Stimulated activated CD4-positive, alpha-beta T cell treated with anti-CD3 and anti-CD28 coated beads, Interleukin-15, amount 100 ng/mL, for 24 hours (primary cell): ENCODE data around the gene KIF26B.
"Not testable (repeated sequence)": the region's sequence is repeated elsewhere in the genome, so short reads cannot be mapped to it uniquely, and the experiment has no call there.

Source experiments
- DNase-seq: peaks from one replicate; pipeline ENCODE4 v3.0.0-alpha.2; 2020

Gene KIF26B

DNA sequence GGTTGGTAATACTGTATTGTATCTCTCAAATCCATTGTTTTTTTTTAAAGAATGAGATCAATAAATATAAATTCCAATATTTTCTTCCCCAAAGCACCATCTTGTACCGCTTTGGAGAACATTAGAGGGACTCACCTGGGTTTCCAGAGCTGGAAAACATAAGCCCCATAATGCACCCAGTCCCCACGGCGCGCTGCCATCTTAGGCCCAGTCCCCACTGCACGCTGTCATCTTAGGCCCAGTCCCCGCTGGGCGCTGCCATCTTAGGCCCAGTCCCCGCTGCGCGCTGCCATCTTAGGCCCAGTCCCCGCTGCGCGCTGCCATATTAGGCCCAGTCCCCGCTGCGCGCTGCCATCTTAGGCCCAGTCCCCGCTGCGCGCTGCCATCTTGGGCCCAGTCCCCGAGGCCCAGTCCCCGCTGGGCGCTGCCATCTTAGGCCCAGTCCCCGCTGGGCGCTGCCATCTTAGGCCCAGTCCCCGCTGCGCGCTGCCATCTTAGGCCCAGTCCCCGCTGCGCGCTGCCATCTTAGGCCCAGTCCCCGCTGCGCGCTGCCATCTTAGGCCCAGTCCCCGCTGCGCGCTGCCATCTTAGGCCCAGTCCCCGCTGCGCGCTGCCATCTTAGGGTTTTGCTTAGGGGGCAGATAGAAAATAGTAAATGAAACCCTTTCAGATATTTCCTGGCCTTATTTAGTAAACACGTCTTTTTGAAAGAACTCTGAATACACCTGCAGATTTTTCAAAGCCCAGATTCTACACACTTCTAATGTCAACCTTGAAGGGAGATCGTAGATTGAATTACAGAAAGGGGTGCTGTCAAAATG lies 518.3 kb downstream of the KIF26B start:
- DNase-seq, result not testable (repeated sequence)

DNA sequence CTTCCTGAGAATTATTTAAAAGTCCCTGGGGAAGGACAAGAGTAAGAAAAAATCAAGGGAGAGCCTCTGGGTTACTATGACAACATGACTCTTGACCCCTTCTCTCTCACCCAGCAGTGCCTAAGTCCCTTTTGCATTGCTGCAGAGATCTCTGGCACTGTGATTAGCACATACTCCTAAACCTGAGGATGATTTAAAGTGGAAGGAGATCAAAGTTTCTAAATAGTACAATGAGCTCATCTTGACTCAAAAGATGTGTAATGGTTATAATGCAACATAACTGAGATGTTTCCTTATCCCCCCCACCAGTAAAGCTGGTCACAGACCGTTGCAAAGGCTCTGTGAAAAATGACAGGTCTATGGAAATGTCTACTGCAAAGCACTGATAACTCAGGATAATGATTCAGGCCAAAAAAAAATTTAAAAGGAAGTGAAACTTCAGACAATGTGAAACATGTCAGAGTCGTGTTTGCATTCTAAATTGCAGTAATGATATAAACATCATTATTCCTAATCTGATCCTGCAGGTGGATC lies 519.2 kb downstream of the KIF26B start:
- DNase-seq, result no peak

DNA sequence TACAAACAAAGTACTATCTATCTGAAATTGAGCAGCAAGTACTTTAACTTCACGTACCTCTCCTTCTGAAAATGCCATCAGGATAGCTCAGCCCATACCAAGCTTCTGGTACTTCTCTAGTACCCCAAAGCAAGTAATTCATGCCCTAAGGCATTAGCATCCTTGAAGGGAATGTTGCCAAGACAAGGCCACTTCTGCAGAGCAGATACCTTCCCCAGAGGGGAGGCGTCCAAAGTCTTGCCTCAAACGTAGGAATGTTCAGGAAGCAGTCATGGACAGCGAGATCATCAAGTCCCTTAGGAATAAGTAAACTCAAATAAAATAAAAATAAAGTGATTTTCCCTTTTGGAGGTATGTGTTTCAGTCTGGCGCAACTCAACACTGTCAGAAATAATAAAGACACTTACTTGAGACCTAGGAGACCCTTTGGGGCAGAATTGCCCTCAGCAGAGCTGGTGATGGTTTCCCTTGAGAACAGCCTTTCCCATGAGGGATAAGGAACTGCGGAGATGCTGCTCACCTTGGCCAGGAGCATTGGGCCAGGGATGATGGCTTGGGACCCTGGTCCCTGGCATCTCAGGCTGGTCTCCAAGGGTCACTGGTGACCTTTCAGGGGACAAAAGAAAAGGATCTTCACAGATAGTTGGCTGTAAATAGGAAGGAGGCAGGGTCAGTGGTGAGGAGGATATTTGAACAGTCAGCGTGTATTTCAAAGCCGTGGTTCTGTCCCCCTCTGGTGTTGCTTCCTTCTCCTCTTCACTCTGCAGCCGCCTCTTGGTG lies 522.9 kb downstream of the KIF26B start:
- DNase-seq, result no peak

DNA sequence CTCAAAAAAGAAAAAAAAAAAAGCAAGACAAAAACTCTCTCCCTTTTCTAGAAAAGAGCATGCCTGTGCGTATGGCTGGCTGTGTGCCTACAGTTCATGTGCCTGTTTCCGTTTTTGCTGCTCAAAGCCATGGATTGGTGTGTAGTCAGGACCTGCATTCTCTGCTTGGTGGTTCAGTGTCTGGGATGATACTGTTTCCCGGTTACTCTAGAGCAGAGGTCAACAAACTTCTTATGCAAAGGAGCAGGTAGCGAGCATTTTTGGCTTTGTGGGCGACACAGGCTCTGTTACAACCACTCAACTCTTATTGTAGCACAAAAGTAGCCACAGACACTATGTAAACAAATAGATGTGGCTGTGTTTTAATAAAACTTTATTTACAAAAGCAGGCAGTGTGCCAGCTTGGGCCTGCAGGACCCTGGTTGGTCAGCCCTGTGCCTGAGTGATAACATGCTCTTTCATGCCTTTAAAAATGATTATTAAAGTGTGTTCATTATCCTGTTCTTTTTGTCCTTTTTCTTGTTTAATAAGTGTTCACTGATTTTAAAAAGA lies 524.2 kb downstream of the KIF26B start:
- no peak for DNase-seq

DNA sequence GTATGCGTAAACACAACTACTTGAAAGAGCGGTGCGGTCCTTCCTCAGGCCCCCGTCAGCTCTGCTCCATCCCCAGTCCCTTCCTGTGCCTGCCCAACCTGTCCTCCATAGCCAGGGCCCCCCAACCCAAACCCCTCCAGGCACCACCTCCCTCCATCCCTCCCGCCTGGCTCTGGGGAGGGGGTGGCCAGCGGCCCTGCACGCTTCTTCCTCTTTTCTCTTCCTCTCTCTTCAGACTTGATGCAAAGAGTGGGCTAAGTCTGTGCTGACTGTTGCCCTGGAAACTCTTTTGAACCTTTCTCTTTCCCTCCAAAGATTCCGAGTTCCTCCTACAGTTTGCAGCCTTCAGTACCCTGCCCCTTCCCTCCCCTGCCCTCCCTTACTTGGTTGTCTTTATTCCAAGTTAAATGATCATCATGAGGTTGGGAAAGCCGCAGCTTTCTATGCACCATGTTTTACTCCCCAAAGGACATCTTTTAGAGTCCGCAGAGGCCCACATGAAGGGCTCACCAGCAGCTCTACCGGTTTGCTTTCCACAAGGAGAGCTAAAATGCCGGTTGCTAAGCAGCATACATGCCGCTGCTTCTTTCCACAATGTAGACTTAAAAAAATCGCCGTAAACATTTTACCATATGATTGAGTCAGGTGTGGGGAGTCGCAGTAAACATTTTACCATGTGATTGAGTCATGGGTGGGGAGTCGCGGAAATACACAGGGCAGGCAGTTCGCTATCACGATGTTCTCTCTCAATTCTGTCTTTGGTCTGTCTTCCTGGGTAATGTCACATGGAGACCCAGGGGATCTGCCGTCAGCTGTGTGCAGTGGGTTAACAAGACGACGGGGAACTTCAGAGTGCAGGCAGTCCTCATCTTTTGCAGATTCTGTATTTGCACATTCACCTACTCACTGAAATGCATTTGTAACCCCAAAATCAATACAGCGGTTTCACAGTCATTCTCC lies 525.3 kb downstream of the KIF26B start:
- no peak for DNase-seq

DNA sequence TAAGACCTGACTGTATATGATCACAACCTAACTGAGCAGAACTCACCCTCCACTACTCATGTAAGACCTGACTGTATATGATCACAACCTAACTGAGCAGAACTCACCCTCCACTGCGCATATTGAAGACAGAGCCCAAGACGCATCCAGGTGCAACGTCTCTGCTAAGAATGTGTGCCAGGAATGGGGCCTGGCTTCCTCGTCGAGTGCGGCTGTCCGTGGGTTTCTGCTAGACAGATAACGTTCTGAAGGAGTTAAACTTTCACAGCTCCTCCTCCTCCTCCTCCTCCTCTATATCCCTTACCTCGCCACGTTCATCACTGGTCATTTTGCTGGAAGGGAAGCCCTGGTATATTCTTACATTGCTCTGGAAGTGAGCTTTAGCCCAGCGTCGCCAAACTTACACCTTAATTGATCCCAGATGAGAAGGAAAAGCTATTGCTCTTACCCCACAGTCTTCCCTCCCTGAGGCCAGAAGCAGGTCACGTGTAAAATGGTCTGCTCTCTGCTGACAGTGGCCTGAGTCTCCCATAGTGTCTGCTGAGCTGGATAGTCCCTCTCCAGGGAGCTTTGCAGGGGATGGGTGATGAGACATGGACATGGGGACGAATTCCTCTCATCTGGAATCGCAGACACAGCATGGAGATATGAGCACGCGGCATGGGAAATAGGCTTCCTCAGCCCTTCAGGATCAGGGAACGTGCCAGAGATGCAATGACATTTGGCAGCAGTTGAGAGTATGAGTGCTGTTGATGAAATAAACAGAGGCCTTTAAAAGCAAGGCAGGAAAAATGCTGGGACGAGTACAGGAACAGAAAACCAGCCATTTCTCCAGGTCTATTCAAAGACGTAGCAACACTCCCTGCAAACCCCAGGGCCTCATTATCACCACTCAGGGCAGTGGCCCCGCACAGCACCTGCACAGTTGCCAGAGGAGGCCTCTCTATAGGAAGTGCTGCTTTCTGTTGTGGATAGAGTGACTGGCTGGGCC lies 528.1 kb downstream of the KIF26B start:
- DNase-seq, result no peak

DNA sequence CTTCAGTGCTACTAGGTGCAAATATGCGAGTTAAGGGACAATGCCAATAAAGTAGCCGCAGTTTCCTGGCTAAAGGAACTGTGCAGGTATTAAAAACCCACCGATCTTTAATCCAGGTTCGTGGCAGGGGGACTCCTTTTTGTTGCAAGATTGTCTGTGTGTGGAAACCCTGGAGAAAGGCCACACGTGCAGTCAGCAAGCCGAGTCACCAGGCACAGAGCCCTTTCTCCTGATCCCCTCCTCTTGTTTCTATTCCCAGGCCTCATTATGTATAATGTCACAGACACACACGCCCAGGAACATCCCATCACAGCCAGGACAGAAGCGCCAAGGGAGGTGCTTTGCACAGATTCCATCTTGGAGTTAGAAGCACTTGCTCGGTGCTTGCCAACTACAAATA lies 528.9 kb downstream of the KIF26B start:
- no peak for DNase-seq

DNA sequence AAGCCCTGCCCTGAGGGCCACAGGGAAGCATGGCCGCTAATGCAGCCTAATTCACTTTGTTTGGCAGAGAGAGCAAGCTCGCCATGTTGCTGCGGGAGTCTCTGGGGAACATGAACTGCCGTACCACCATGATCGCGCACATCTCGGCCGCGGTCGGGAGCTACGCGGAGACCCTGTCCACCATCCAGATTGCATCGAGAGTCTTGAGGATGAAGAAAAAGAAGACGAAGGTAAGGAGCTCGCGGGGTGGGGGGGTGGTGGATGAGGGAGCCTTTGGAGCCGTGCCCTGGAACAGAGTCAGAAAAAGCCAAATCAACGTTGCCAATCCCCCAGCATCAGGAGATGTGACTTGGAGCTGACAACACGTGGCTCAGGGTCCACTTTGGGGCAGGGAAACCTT lies 529.4 kb downstream of the KIF26B start:
- no peak for DNase-seq

DNA sequence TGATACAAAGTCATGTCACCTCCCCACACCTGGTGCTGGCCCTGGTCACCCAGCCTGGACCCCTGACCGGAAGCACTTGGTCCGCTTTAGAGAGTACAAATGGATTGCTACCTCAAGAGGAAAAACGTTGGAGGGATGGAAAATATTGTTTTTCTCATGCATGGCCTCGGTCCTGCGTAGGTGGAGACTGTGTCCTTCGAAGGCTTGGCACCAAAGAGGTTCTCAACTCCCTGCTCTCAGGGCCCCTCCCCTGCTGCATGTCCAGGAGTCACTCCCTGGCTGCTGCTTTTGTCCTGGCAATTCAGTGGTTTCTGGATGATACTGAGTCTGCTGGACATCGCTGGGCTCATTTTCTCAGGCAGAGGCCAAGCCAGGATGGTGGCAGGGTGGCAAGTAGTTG lies 529.8 kb downstream of the KIF26B start:
- no peak for DNase-seq

DNA sequence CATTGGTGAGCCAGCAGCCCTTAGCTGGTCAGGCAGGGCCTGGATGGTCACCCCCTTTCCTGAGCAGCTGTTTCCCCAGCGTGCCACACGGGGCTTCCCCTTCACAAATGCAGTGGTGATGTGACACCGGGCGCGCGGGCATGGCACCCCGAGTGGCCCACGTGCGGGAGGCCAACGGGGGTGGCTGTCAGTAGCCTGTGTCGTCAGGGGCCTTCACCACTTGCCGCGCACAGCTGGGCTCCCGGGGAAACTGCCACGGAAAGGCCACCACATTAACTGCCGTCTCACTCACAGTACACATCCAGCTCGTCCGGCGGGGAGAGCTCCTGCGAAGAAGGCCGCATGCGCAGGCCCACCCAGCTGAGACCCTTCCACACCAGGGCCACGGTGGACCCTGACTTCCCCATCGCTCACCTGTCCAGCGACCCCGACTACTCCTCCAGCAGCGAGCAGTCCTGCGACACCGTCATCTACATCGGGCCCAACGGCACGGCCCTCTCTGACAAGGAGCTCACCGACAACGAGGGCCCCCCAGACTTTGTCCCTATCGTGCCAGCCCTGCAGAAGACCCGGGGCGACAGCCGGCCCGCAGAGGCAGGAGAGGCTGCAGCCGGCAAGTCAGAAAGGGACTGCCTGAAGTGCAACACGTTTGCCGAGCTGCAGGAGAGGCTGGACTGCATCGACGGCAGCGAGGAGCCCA lies 530.5 kb downstream of the KIF26B start:
- no peak for DNase-seq

DNA sequence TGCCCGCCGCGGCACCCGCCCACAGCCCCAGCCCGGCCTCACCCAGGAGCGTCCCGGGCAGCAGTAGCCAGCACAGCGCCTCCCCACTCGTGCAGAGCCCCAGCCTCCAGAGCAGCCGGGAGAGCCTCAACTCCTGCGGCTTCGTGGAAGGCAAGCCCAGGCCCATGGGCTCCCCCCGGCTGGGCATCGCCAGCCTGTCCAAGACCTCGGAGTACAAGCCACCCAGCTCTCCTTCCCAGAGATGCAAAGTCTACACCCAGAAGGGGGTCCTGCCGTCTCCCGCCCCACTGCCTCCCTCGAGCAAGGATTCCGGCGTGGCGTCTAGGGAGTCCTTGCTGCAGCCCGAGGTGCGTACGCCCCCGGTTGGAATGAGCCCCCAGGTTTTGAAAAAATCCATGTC lies 531.2 kb downstream of the KIF26B start:
- no peak for DNase-seq

DNA sequence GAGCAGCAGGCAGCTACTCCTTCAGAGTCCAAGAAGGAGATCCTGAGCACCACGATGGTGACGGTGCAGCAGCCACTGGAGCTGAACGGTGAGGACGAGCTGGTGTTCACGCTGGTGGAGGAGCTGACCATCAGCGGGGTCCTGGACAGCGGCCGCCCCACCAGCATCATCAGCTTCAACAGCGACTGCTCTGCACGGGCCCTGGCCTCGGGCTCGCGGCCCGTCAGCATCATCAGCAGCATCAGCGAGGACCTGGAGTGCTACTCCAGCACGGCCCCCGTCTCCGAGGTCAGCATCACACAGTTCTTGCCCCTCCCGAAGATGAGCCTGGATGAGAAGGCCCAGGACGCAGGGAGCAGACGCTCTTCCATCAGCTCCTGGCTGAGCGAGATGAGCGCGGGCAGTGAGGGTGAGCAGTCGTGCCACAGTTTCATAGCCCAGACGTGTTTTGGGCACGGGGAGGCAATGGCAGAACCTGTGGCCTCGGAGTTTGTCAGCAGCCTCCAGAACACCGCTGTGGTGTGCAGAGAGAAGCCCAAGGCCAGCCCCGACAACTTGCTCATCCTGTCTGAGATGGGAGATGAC lies 531.8 kb downstream of the KIF26B start:
- no peak for DNase-seq

DNA sequence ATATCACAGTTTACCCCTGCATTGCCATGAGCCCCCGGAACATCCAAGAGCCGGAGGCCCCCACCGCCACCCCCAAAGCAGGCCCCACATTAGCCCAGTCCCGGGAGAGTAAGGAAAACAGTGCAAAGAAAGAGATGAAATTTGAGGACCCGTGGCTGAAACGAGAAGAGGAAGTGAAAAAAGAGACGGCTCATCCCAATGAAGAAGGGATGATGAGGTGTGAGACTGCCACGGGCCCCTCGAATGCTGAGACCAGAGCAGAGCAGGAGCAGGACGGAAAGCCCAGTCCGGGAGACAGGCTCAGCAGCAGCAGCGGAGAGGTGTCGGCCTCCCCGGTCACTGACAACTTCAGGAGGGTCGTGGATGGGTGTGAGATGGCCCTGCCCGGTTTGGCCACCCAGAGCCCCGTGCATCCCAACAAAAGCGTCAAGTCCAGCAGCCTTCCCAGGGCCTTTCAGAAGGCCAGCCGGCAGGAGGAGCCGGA lies 532.4 kb downstream of the KIF26B start:
- DNase-seq, result no peak

DNA sequence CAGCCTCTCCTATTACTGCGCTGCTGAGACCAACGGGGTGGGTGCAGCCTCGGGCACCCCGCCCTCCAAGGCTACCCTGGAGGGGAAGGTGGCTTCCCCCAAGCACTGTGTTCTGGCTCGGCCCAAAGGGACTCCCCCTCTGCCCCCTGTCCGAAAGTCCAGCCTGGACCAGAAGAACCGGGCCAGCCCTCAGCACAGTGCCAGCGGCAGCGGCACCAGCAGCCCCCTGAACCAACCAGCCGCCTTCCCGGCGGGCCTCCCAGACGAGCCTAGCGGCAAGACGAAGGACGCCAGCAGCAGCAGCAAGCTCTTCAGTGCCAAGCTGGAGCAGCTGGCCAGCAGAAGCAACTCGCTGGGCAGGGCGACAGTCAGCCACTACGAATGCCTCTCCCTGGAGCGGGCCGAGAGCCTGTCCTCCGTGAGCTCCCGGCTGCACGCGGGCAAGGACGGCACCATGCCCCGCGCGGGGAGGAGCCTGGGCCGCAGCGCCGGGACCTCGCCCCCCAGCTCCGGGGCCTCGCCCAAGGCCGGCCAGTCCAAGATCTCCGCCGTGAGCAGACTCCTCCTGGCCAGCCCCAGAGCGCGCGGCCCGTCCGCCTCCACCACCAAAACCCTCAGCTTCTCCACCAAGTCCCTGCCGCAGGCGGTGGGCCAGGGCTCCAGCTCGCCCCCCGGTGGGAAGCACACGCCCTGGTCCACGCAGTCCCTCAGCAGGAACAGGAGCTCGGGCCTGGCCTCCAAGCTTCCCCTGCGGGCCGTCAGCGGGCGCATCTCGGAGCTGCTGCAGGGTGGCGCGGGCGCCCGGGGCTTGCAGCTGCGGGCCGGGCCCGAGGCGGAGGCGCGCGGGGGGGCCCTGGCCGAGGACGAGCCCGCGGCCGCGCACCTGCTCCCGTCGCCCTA lies 533.1 kb downstream of the KIF26B start:
- no peak for DNase-seq

DNA sequence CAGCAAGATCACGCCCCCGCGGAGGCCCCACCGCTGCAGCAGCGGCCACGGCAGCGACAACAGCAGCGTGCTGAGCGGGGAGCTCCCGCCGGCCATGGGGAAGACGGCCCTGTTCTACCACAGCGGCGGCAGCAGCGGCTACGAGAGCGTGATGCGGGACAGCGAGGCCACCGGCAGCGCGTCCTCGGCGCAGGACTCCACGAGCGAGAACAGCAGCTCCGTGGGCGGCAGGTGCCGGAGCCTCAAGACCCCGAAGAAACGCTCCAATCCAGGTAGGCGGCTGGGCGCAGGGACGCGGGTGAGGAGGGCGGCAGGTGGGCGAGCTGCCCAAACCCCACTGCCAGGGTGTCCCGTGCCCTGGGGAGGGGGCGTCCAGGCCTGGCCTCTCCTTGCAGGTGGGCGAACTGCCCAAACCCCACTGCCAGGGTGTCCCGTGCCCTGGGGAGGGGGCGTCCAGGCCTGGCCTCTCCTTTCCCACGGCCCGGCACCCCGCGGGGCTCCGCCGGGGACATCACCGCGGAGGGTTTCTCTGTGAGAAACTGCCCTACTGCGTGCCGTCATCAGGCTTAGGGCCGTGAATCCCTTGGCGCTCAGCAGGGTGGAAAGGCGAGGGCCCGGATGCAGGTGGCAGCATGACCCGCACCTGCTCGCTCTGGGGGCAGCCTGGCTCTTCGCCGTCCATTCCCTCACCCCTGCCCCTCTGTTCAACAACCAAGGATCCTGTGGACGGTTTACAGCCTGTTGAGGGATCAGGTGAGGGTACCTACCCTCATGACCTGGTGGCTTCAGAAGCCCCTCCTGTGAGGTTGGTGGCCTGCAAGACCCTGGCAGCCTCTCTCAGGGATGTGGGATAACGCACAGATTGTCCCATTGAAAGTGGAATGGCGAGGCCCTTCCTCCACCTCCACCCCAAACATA lies 534.0 kb downstream of the KIF26B start:
- DNase-seq, result no peak

DNA sequence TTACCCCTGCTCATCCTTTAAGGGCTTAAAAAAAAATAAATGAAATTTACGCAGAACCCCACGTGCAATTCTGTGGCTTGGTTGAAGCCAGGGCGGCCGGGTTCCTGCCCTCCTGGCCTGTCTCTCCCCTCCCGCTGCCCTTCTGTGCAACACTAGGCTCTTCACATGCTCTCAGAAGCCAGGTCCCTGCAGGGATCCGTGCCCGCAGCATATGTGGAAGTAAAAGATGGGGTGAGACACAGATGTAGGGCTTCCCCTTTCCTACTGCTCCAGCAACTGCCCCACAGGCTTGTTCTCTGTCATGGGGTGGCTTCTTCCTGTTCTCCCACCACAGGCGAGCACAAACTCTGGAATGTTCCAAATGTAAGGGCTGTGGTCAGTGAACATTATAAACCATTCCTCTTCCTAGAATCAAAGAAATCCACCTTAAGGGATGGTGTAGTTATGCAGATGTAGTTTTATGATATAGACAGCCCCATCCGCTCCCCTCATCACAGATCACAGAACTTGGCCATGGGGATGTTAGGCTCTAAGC lies 535.4 kb downstream of the KIF26B start:
- DNase-seq, result no peak

DNA sequence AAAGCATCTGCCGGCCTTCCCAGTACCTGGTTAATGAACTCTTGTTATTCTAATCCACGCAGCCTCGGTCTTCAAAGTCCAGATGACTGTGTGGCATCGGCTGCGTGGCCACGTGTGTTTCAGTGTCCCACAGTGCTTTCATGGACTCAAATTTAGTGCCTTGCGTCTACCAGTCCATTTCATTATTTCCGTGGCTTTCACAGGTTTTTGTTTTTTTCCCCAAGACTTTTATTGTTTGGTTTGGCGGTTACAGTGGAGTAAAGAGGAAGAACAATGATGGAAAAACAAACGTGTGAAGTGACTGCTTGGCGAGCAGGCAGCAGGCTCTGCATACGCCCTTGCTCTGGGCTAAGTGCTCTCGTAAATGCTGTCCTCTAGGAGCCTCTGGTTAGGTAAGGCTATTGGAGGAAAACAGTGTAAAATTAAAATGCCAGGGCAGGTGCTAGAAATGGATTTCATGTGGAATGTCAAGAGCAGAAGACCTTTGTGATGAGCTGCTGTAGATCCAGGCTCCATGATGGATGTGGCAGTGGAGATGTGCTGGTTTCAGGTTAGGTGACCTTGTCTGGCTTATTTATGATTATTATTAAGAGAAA lies 536.3 kb downstream of the KIF26B start:
- DNase-seq, result no peak
